ENCODE data around the gene MIPOL1. TPM values are rescaled to one million over a fixed set of nuclear protein-coding genes. Genes with fewer than 3 reads are reported as not detected.

The MIPOL1 gene
- total and polyA plus RNA-seq, 2 of the 13 experiments (the other 11 are each of a cell fraction or from before 2014, with no cell fraction given): 8.6 to 34.2 TPM

DNA sequence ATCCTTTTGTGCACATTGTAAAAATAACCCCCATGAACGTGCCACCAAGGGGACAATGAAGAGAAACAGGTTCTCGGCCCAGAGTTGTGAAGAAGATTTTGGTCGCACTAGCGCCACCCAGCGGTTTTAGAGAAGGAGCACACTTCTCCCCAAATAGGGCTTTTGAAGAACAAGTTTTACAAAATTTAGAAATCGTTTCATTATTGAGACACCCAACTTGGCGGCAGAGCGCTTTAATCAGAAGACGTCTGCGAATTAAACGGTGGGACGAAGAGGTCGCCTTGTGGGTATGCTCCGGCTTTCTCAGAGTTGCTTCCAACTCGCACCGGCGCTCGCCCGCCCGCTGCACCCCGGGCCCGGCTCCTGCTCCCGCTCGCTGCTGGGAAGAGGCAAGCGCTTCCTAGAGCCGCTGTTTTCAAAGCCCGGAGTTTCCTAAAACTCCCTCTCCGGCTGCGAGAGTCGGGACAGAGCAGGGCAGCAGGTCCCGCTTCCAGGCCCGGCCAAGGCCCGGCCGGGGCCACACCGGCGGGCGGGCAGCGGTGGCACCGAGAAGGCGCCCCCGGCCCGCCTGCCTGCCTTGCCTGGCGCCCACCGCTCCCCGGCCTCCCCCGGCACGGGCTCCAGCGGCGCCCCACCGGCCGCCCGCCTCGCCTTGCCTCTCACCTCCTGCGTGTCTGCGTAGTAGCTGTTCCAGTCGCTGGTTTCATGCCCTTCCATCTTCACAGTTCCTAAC is 396.7 kb downstream of the MIPOL1 start (continued):
- TF ChIP-seq, protein P1, sequence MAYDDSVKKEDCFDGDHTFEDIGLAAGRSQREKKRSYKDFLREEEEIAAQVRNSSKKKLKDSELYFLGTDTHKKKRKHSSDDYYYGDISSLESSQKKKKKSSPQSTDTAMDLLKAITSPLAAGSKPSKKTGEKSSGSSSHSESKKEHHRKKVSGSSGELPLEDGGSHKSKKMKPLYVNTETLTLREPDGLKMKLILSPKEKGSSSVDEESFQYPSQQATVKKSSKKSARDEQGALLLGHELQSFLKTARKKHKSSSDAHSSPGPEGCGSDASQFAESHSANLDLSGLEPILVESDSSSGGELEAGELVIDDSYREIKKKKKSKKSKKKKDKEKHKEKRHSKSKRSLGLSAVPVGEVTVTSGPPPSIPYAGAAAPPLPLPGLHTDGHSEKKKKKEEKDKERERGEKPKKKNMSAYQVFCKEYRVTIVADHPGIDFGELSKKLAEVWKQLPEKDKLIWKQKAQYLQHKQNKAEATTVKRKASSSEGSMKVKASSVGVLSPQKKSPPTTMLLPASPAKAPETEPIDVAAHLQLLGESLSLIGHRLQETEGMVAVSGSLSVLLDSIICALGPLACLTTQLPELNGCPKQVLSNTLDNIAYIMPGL (CRISPR knock-in tag; IDR thresholded peaks at IDR 0.05; ENCODE audit: borderline replicate concordance in 1 of 2, low read depth in 1 of 2): peak; percentile 99 to 100
- no peak for TF ChIP-seq KDM6A (CRISPR knock-in tag; IDR thresholded peaks at IDR 0.05; ENCODE audit: low read depth)
- no peak; the same call in 1 of the 2 replicates for TF ChIP-seq ZFP37 (CRISPR knock-in tag; IDR thresholded peaks at IDR 0.05; ENCODE audit: borderline replicate concordance)
- no peak for TF ChIP-seq KLF13 (CRISPR knock-in tag; IDR thresholded peaks at IDR 0.05)
- TF ChIP-seq IRX3 (CRISPR knock-in tag; IDR thresholded peaks at IDR 0.05; ENCODE audit: borderline replicate concordance, low read depth): peak; percentile 73
- TF ChIP-seq, protein P2, sequence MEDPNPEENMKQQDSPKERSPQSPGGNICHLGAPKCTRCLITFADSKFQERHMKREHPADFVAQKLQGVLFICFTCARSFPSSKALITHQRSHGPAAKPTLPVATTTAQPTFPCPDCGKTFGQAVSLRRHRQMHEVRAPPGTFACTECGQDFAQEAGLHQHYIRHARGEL (CRISPR knock-in tag; IDR thresholded peaks at IDR 0.05): peak; percentile 86; the same call in 1 of the 2 replicates
- TF ChIP-seq ZNF549 (CRISPR knock-in tag; IDR thresholded peaks at IDR 0.05): no peak
- TF ChIP-seq NR1H2 (CRISPR knock-in tag; IDR thresholded peaks at IDR 0.05; ENCODE audit: borderline replicate concordance, low read depth): no peak; the same call in 1 of the 2 replicates
- TF ChIP-seq, protein P3, sequence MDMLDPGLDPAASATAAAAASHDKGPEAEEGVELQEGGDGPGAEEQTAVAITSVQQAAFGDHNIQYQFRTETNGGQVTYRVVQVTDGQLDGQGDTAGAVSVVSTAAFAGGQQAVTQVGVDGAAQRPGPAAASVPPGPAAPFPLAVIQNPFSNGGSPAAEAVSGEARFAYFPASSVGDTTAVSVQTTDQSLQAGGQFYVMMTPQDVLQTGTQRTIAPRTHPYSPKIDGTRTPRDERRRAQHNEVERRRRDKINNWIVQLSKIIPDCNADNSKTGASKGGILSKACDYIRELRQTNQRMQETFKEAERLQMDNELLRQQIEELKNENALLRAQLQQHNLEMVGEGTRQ (IDR thresholded peaks at IDR 0.05; ENCODE audit: low read depth, low read length): no peak
- TF ChIP-seq, protein P3 (CRISPR knock-in tag; IDR thresholded peaks at IDR 0.05; ENCODE audit: borderline replicate concordance): no peak
- 0 out of 2 replicates have a peak, but pooled peaks have one; percentile 20 for TF ChIP-seq RFXAP (CRISPR knock-in tag; IDR thresholded peaks at IDR 0.05; ENCODE audit: borderline replicate concordance)
- TF ChIP-seq, protein P4, sequence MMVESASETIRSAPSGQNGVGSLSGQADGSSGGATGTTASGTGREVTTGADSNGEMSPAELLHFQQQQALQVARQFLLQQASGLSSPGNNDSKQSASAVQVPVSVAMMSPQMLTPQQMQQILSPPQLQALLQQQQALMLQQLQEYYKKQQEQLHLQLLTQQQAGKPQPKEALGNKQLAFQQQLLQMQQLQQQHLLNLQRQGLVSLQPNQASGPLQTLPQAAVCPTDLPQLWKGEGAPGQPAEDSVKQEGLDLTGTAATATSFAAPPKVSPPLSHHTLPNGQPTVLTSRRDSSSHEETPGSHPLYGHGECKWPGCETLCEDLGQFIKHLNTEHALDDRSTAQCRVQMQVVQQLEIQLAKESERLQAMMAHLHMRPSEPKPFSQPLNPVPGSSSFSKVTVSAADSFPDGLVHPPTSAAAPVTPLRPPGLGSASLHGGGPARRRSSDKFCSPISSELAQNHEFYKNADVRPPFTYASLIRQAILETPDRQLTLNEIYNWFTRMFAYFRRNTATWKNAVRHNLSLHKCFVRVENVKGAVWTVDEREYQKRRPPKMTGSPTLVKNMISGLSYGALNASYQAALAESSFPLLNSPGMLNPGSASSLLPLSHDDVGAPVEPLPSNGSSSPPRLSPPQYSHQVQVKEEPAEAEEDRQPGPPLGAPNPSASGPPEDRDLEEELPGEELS (CRISPR knock-in tag; IDR thresholded peaks at IDR 0.05): peak; percentile 67
- TF ChIP-seq GABPA (IDR thresholded peaks at IDR 0.05; ENCODE audit: low read depth, low read length): no peak
- TF ChIP-seq GABPA (CRISPR knock-in tag; IDR thresholded peaks at IDR 0.05; ENCODE audit: low read depth): peak; percentile 36; the same call in 1 of the 2 replicates
- TF ChIP-seq GZF1 (CRISPR knock-in tag; IDR thresholded peaks at IDR 0.05): no peak; the same call in 1 of the 2 replicates
- no peak; the same call in 1 of the 2 replicates for TF ChIP-seq SP2 (CRISPR knock-in tag; IDR thresholded peaks at IDR 0.05)
- TF ChIP-seq MAF1 (CRISPR knock-in tag; IDR thresholded peaks at IDR 0.05; ENCODE audit: borderline replicate concordance): no peak
- TF ChIP-seq ZNF230 (CRISPR knock-in tag; IDR thresholded peaks at IDR 0.05): peak; percentile 90; the same call in 1 of the 2 replicates
- no peak; the same call in 1 of the 2 replicates for TF ChIP-seq FOXC1 (CRISPR knock-in tag; IDR thresholded peaks at IDR 0.05; ENCODE audit: borderline replicate concordance)
- peak; percentile 44 for TF ChIP-seq FOXA3 (CRISPR knock-in tag; IDR thresholded peaks at IDR 0.05)
- TF ChIP-seq, protein P5, sequence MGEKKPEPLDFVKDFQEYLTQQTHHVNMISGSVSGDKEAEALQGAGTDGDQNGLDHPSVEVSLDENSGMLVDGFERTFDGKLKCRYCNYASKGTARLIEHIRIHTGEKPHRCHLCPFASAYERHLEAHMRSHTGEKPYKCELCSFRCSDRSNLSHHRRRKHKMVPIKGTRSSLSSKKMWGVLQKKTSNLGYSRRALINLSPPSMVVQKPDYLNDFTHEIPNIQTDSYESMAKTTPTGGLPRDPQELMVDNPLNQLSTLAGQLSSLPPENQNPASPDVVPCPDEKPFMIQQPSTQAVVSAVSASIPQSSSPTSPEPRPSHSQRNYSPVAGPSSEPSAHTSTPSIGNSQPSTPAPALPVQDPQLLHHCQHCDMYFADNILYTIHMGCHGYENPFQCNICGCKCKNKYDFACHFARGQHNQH (CRISPR knock-in tag; IDR thresholded peaks at IDR 0.05): peak; percentile 77
- peak; percentile 96; the same call in 1 of the 2 replicates for TF ChIP-seq ZNF234 (CRISPR knock-in tag; conservative IDR thresholded peaks at IDR 0.05)
